Nephron progenitor cell (in vitro differentiated cells): ENCODE results near the gene STEAP3.

Experiments used
- DNase-seq: peaks from one replicate; pipeline ENCODE4 v3.0.0; 2021
- H3K27ac Mint-ChIP-seq: 2 replicates; pipeline ENCODE4 v1.8.0; 2021; ENCODE audit warnings: mild to moderate bottlenecking, moderate library complexity, mixed read lengths
- H3K27me3 Mint-ChIP-seq: 2 replicates; pipeline ENCODE4 v1.8.0; 2021; ENCODE audit warnings: mild to moderate bottlenecking, low read depth, mixed read lengths; ENCODE audit not compliant: poor library complexity
- H3K36me3 Mint-ChIP-seq: 2 replicates; pipeline ENCODE4 v1.8.0; 2021; ENCODE audit warnings: low read depth, mixed read lengths
- H3K4me1 Mint-ChIP-seq: 2 replicates; pipeline ENCODE4 v1.8.0; 2021; ENCODE audit warnings: mixed read lengths
- H3K4me3 Mint-ChIP-seq: 2 replicates; pipeline ENCODE4 v1.8.0; 2021; ENCODE audit warnings: mild to moderate bottlenecking, moderate library complexity, mixed read lengths
- H3K9me3 Mint-ChIP-seq: 2 replicates; pipeline ENCODE4 v1.8.0; 2021; ENCODE audit warnings: mild to moderate bottlenecking, moderate library complexity, mixed read lengths
- TF ChIP-seq, protein P1 (sequence below): fragments of 200-600 bp; sonication (generic); IDR thresholded peaks from 2 replicates; pipeline ENCODE4 v1.5.0; 2021; ENCODE audit warnings: antibody characterized with exemption

The STEAP3 gene

DNA sequence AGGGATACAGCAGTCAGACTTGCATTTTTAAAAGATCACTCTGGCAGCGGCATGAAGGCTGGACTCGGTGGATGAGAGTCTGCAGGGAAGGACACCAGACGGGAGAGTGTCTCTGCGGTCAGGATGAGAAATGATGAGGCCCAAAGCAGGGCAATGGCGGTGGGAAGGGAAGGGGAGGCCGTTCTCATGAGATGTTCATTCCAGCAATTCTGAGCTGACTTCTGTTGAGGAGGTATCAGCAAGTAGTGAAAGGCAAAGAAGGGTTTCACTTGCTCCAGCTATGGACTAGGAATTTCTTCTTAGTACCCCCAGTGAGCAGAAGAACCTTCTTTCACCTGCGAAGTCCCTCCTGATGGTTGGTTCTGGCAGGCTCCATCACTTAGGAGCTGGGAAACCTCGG, 63.0 kb downstream of the STEAP3 start:
- Mint-ChIP-seq H3K27me3 (peaks cover 17% of the 10 kb centered on the region), H3K9me3 (no peaks in the 10 kb centered on the region), H3K4me3 (no peak overlapping the region), H3K36me3 (no peaks in the 10 kb centered on the region), H3K4me1 (peaks cover 7% of the 10 kb centered on the region), H3K27ac (no peak overlapping the region)
- TF ChIP-seq, protein P1, sequence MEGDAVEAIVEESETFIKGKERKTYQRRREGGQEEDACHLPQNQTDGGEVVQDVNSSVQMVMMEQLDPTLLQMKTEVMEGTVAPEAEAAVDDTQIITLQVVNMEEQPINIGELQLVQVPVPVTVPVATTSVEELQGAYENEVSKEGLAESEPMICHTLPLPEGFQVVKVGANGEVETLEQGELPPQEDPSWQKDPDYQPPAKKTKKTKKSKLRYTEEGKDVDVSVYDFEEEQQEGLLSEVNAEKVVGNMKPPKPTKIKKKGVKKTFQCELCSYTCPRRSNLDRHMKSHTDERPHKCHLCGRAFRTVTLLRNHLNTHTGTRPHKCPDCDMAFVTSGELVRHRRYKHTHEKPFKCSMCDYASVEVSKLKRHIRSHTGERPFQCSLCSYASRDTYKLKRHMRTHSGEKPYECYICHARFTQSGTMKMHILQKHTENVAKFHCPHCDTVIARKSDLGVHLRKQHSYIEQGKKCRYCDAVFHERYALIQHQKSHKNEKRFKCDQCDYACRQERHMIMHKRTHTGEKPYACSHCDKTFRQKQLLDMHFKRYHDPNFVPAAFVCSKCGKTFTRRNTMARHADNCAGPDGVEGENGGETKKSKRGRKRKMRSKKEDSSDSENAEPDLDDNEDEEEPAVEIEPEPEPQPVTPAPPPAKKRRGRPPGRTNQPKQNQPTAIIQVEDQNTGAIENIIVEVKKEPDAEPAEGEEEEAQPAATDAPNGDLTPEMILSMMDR, result no peak
- no peak for DNase-seq

DNA sequence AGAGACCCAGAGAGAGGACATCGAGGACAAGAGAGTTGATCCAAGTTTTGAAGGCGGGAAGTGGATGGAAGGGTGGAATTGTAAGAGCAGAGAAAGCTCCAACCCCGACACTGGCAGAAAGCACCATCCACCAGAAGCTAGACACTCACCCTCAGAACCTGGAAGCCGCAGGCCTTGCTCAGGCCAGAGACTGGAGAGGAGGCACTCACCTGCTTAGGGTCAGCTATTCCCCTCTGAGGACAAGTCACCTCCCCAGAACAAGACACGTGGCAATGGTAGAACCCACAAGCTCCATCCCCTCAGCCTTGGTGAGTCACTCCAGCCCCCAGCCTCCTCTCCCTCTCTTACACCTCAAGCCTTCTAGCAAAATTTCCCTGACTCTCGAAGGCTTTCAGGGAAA, 64.9 kb downstream of the STEAP3 start:
- Mint-ChIP-seq H3K27me3 (peaks cover 23% of the 10 kb centered on the region), H3K4me3 (no peak overlapping the region), H3K27ac (no peak overlapping the region)

DNA sequence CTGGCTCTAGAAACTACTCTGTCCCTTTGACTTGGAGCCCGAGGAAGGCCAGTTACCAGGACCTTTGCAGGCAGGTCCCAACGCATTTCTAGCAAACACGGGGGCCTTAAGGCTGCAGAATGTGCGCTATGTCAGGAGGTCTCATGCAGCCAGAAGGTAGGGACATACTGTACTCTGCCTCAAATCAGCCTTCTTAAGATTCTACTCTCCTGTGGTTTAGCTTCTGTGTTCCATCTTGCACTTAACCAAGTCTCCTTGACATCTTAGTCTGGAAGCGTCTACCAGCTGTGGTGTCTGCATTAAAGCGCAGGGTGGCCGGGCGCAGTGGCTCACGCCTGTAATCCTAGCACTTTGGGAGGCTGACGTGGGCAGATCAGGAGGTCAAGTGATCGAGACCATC, 65.5 kb downstream of the STEAP3 start:
- H3K4me3 Mint-ChIP-seq, result no peak overlapping the region
- no peak overlapping the region for H3K27ac Mint-ChIP-seq
- H3K9me3 Mint-ChIP-seq, result no peaks in the 10 kb centered on the region
- H3K36me3 Mint-ChIP-seq, result no peaks in the 10 kb centered on the region
- peaks cover 22% of the 10 kb centered on the region for H3K27me3 Mint-ChIP-seq
- no peak for DNase-seq
- peaks cover 3% of the 10 kb centered on the region for H3K4me1 Mint-ChIP-seq
- TF ChIP-seq, protein P1, result no peak

More for the DNA sequence above, 64.9 kb downstream of the STEAP3 start:
- H3K4me1 Mint-ChIP-seq, result peaks cover 7% of the 10 kb centered on the region
- no peaks in the 10 kb centered on the region for H3K9me3 Mint-ChIP-seq
- TF ChIP-seq, protein P1, result no peak
- no peak for DNase-seq
- H3K36me3 Mint-ChIP-seq, result no peaks in the 10 kb centered on the region

DNA sequence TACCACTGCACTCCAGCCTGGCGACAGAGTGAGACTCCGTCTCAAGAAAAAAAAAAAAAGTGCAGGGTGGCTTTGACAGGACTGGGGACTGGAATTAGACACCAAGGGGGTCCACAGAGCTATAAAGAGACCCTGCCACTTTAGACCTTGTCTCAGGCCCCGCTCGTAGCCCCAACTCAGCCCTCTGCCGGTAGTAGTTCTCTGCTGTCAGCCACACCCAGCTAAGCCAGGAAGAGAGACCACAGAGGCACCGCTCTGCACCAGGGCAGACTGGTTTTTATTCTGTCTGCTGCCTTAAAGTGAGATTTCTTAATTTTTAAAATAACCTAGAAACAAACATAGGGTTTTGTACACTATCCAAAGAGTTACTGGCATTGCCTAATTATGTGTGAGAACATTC, 66.0 kb downstream of the STEAP3 start:
- H3K27me3 Mint-ChIP-seq, result peaks cover 22% of the 10 kb centered on the region
- no peaks in the 10 kb centered on the region for H3K9me3 Mint-ChIP-seq

DNA sequence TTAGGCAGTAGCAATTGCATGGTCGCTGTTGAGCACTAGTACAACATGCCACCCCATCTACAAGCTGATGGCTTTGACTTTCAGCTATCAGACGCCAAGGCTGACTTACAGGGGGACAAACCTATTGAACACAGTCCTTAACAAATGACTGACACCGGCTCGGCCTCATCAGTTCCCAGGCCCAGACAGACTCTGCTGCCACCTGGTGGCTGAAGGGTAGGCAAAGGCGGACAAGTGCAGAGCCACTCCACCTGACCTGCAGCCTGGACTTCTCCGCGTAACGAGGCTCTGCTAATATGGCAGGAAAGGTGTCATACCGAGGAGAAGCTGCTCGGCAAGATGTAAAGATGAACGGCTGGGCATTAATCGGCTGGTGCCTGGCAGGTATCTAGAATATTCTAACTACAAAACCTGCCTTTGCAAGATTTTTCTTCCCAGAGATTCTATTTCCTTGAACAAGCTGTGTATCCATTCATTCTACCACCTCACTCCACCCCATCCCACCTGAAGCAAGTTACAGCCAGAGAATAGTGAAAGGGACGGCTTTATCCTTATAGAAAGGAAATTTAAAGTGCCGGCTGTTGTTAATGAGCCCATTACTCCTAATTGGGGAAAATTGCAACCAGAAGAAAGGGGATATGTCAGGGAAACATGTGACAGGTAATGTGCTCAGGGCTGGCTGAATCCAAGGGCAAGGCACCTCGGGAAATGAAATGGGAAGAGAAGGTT, 67.4 kb downstream of the STEAP3 start:
- H3K36me3 Mint-ChIP-seq, result no peaks in the 10 kb centered on the region

More for the DNA sequence above, 66.0 kb downstream of the STEAP3 start:
- H3K27ac Mint-ChIP-seq, result no peak overlapping the region
- H3K4me1 Mint-ChIP-seq, result no peaks in the 10 kb centered on the region
- TF ChIP-seq, protein P1, result no peak
- no peaks in the 10 kb centered on the region for H3K36me3 Mint-ChIP-seq
- no peak overlapping the region for H3K4me3 Mint-ChIP-seq
- no peak for DNase-seq

More for the DNA sequence above, 67.4 kb downstream of the STEAP3 start:
- Mint-ChIP-seq H3K4me3 (no peak overlapping the region), H3K27ac (no peak overlapping the region), H3K9me3 (no peaks in the 10 kb centered on the region), H3K27me3 (peaks cover 22% of the 10 kb centered on the region), H3K4me1 (no peaks in the 10 kb centered on the region)
- peak; percentile 90 for DNase-seq
- TF ChIP-seq, protein P1, result peak; percentile 91
